ENCODE data around the gene BEGAIN. TPM values are rescaled to one million over a fixed set of nuclear protein-coding genes. Genes with fewer than 3 reads are reported as not detected.

Gene BEGAIN
- total and polyA plus RNA-seq, 2 experiments from 2014 or later: not detected

GRCh38 chr14:100540141-100540925, 46.9 kb downstream of the BEGAIN start:
- no peaks in the 10 kb centered on the region for H3K9me3 ChIP-seq (ENCODE audit: low read depth)
- no peak overlapping the region for H3K4me3 ChIP-seq
- no peak overlapping the region for H3K27ac ChIP-seq
- H3K27me3 ChIP-seq: no peaks in the 10 kb centered on the region
- DNase-seq (ENCODE audit: low read depth in 1 of 2, low spot score in 1 of 2): peak; percentile 22 to 35
- H3K36me3 ChIP-seq: no peaks in the 10 kb centered on the region
- H3K4me1 ChIP-seq (ENCODE audit: low read depth): no peaks in the 10 kb centered on the region
- peak; percentile 33 for TF ChIP-seq CTCF (IDR thresholded peaks at IDR 0.05; ENCODE audit: low read depth, low read length)

DNA sequence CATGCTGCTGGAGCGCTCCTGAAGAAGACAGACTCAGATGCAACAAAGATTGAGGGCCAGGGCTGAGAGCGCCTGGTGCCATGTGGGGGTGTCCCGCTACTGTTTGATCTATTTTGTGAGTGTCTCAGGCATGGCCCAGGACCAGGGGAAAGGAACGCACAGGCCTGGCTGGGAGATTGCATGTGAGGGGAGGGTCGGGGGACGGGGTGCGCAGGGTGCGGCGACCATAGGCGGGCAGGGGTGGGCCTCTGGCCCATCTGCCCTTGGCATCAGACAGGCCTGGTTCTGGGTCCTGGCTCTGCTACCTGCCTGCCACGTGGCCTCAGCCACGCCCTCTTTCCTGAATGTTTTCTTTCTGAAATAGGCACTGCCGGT, 47.5 kb downstream of the BEGAIN start:
- TF ChIP-seq CTCF (IDR thresholded peaks at IDR 0.05; ENCODE audit: low read depth, low read length): no peak
- DNase-seq (ENCODE audit: low read depth in 1 of 2, low spot score in 1 of 2): no peak
- Histone ChIP-seq H3K27me3 (no peaks in the 10 kb centered on the region), H3K4me1 (ENCODE audit: low read depth) (peaks cover 2% of the 10 kb centered on the region), H3K9me3 (ENCODE audit: low read depth) (no peaks in the 10 kb centered on the region), H3K4me3 (no peak overlapping the region), H3K27ac (no peak overlapping the region), H3K36me3 (no peaks in the 10 kb centered on the region)

- H3K27ac ChIP-seq: no peak overlapping the region
- no peak for DNase-seq (ENCODE audit: low read depth in 1 of 2, low spot score in 1 of 2)
- no peak for TF ChIP-seq CTCF (IDR thresholded peaks at IDR 0.05; ENCODE audit: low read depth, low read length)
Measured at GRCh38 chr14:100539003-100539660, 48.1 kb downstream of the BEGAIN start.

GRCh38 chr14:100538351-100539002, 48.7 kb downstream of the BEGAIN start:
- peaks cover 11% of the 10 kb centered on the region for H3K4me1 ChIP-seq (ENCODE audit: low read depth)

More at GRCh38 chr14:100539003-100539660, 48.1 kb downstream of the BEGAIN start:
- no peaks in the 10 kb centered on the region for H3K27me3 ChIP-seq
- no peaks in the 10 kb centered on the region for H3K36me3 ChIP-seq
- H3K4me1 ChIP-seq (ENCODE audit: low read depth): peaks cover 7% of the 10 kb centered on the region
- no peak overlapping the region for H3K4me3 ChIP-seq
- no peaks in the 10 kb centered on the region for H3K9me3 ChIP-seq (ENCODE audit: low read depth)

More at GRCh38 chr14:100538351-100539002, 48.7 kb downstream of the BEGAIN start:
- Histone ChIP-seq H3K4me3 (no peak overlapping the region), H3K27ac (no peak overlapping the region), H3K27me3 (no peaks in the 10 kb centered on the region), H3K36me3 (no peaks in the 10 kb centered on the region), H3K9me3 (ENCODE audit: low read depth) (no peaks in the 10 kb centered on the region)
- no peak for DNase-seq (ENCODE audit: low read depth in 1 of 2, low spot score in 1 of 2)
- TF ChIP-seq CTCF (IDR thresholded peaks at IDR 0.05; ENCODE audit: low read depth, low read length): no peak
